IMR-90 (cell line): ENCODE results near the gene OLFM4. TPM values are rescaled to one million over a fixed set of nuclear protein-coding genes. Genes with fewer than 3 reads are reported as not detected.

Experiments used
- ATAC-seq: fragments of 200-7000 bp; cut with Tn5 transposase; 2 replicates; pipeline ENCODE4 v1.9.1; 2020; ENCODE audit warnings: low read depth, mild to moderate bottlenecking, moderate library complexity
- BruUV-seq: library from RNA; stranded (reverse); fragments of 400-500 nt; replicated peaks from 2 replicates; lab custom pipeline; 2021; lab: Mats Ljungman, UMichigan
- CTCF ChIA-PET: fragments of 300-600 bp; formaldehyde crosslinking; extraction: SDS; loops from one replicate; lab custom pipeline; 2021; ENCODE audit warnings: antibody characterized with exemption; lab: Yijun Ruan, JAX
- POLR2A ChIA-PET: fragments of 300-600 bp; sonication (Branson Sonifier 250); formaldehyde crosslinking; loops from one replicate; lab custom pipeline; 2022; ENCODE audit warnings: antibody characterized with exemption; ENCODE audit not compliant: unreplicated experiment; lab: Charles Lee
- DNase-seq: peaks from one replicate; pipeline ENCODE4 v3.0.0; 2013
- H2AFZ ChIP-seq: replicated peaks from 2 replicates; pipeline ENCODE3; 2013; ENCODE audit warnings: low read length, mild to moderate bottlenecking; ENCODE audit not compliant: poor library complexity
- H2AK5ac ChIP-seq: 2 replicates; pipeline ENCODE4 v1.6.1; 2013; ENCODE audit warnings: low read depth, low read length, inconsistent platforms
- H2AK9ac ChIP-seq: replicated peaks from 2 replicates; pipeline ENCODE3; 2013; ENCODE audit warnings: mild to moderate bottlenecking, low read depth, low read length, moderate library complexity; ENCODE audit not compliant: poor library complexity
- H2BK120ac ChIP-seq: 2 replicates; pipeline ENCODE4 v1.6.1; 2013; ENCODE audit warnings: low read depth, low read length, inconsistent platforms
- H2BK15ac ChIP-seq: 3 replicates; pipeline ENCODE4 v1.6.1; 2013; ENCODE audit warnings: low read depth, low read length, inconsistent platforms
- H2BK20ac ChIP-seq: 2 replicates; pipeline ENCODE4 v1.6.1; 2013; ENCODE audit warnings: low read depth, mild to moderate bottlenecking, inconsistent platforms, low read length, moderate library complexity
- H2BK5ac ChIP-seq: 2 replicates; pipeline ENCODE4 v1.6.1; 2013; ENCODE audit warnings: mild to moderate bottlenecking, low read depth, low read length, inconsistent platforms; ENCODE audit not compliant: poor library complexity, severe bottlenecking
- H3K14ac ChIP-seq: replicated peaks from 2 replicates; pipeline ENCODE4 v1.6.1; 2013; ENCODE audit warnings: low read depth, low read length, inconsistent platforms
- H3K18ac ChIP-seq: 2 replicates; pipeline ENCODE4 v1.6.1; 2013; ENCODE audit warnings: low read depth, low read length, control low read depth
- H3K23ac ChIP-seq: 2 replicates; pipeline ENCODE4 v1.6.1; 2013; ENCODE audit warnings: low read depth, low read length, inconsistent platforms
- H3K27ac ChIP-seq: 2 replicates; pipeline ENCODE4 v1.5.1; 2013; ENCODE audit warnings: mild to moderate bottlenecking, control low read depth, low read length; ENCODE audit not compliant: insufficient read depth
- H3K27me3 ChIP-seq: 2 replicates; pipeline ENCODE4 v1.6.1; 2013; ENCODE audit warnings: low read length; ENCODE audit not compliant: control insufficient read depth, insufficient read depth
- H3K36me3 ChIP-seq: 2 replicates; pipeline ENCODE4 v1.6.1; 2013; ENCODE audit warnings: low read length, mixed read lengths; ENCODE audit not compliant: control insufficient read depth, insufficient read depth
- H3K4ac ChIP-seq: 2 replicates; pipeline ENCODE4 v1.6.1; 2013; ENCODE audit warnings: low read depth, low read length, inconsistent platforms
- H3K4me1 ChIP-seq: 2 replicates; pipeline ENCODE4 v1.6.1; 2013; ENCODE audit warnings: low read length, mixed read lengths; ENCODE audit not compliant: control insufficient read depth, insufficient read depth
- H3K4me2 ChIP-seq: 2 replicates; pipeline ENCODE4 v1.6.1; 2013; ENCODE audit warnings: low read depth, mild to moderate bottlenecking, control low read depth, low read length, moderate library complexity
- H3K4me3 ChIP-seq: 2 replicates; pipeline ENCODE4 v1.5.1; 2013; ENCODE audit warnings: low read depth, mild to moderate bottlenecking, control low read depth, low read length, moderate library complexity; ENCODE audit not compliant: insufficient read depth
- H3K56ac ChIP-seq: 2 replicates; pipeline ENCODE4 v1.6.1; 2013; ENCODE audit warnings: low read length, inconsistent platforms; ENCODE audit not compliant: insufficient read depth; ENCODE audit errors: extremely low read depth
- H3K79me1 ChIP-seq, 2 experiments: 2 replicates each; pipeline ENCODE4 v1.6.1; 2013; ENCODE audit warnings: low read length in 2 of 2, inconsistent platforms in 1 of 2, low read depth in 1 of 2
- H3K9ac ChIP-seq: 2 replicates; pipeline ENCODE4 v1.6.1; 2013; ENCODE audit warnings: low read depth, low read length, control low read depth
- H3K9me1 ChIP-seq: 2 replicates; pipeline ENCODE4 v1.6.1; 2013; ENCODE audit warnings: low read length, inconsistent platforms; ENCODE audit not compliant: insufficient read depth
- H3K9me3 ChIP-seq: 2 replicates; pipeline ENCODE4 v1.6.1; 2013; ENCODE audit warnings: low read length; ENCODE audit not compliant: control insufficient read depth, insufficient read depth
- H4K20me1 ChIP-seq: 2 replicates; pipeline ENCODE4 v1.6.1; 2013; ENCODE audit warnings: low read length, inconsistent platforms; ENCODE audit not compliant: insufficient read depth
- H4K5ac ChIP-seq: 2 replicates; pipeline ENCODE4 v1.6.1; 2013; ENCODE audit warnings: mild to moderate bottlenecking, low read depth, low read length, control low read depth
- H4K8ac ChIP-seq, 2 experiments: 2 replicates each; pipeline ENCODE4 v1.6.1; 2013; ENCODE audit warnings: low read depth in 2 of 2, low read length in 2 of 2, control low read depth in 1 of 2, inconsistent platforms in 1 of 2
- H4K91ac ChIP-seq: 2 replicates; pipeline ENCODE4 v1.6.1; 2013; ENCODE audit warnings: low read depth, low read length, inconsistent platforms; ENCODE audit not compliant: insufficient read depth
- CEBPB ChIP-seq: IDR thresholded peaks from 2 replicates; pipeline ENCODE4 v1.6.1; 2012; ENCODE audit warnings: low read depth, low read length, improper control_type of control experiment
- CHD1 ChIP-seq: IDR thresholded peaks from 2 replicates; pipeline ENCODE4 v1.6.1; 2012; ENCODE audit warnings: low read depth, low read length, improper control_type of control experiment
- CTCF ChIP-seq: conservative IDR thresholded peaks from 2 replicates; pipeline ENCODE4 v1.5.1; 2012; ENCODE audit warnings: mild to moderate bottlenecking, low read depth, low read length, improper control_type of control experiment
- FOS ChIP-seq: fragments of 150-350 bp; IDR thresholded peaks from 2 replicates; pipeline ENCODE4 v1.6.1; 2016; ENCODE audit warnings: low read depth, low read length
- MAFK ChIP-seq: IDR thresholded peaks from 2 replicates; pipeline ENCODE4 v1.6.1; 2012; ENCODE audit warnings: low read depth, low read length, improper control_type of control experiment
- MAZ ChIP-seq: IDR thresholded peaks from 2 replicates; pipeline ENCODE4 v1.6.1; 2012; ENCODE audit warnings: low read depth, mild to moderate bottlenecking, low read length, improper control_type of control experiment, moderate library complexity, borderline replicate concordance
- MXI1 ChIP-seq: IDR thresholded peaks from 2 replicates; pipeline ENCODE4 v1.6.1; 2012; ENCODE audit warnings: low read depth, mild to moderate bottlenecking, low read length, moderate library complexity, borderline replicate concordance
- NFE2L2 ChIP-seq: fragments of 150-350 bp; IDR thresholded peaks from 2 replicates; pipeline ENCODE4 v1.6.1; 2016; ENCODE audit warnings: low read depth, mild to moderate bottlenecking, low read length
- POLR2A ChIP-seq: IDR thresholded peaks from 2 replicates; pipeline ENCODE4 v1.6.1; 2012; ENCODE audit warnings: mild to moderate bottlenecking, low read depth, low read length
- RCOR1 ChIP-seq: IDR thresholded peaks from 2 replicates; pipeline ENCODE4 v1.6.1; 2012; ENCODE audit warnings: mild to moderate bottlenecking, low read length, improper control_type of control experiment; ENCODE audit not compliant: insufficient replicate concordance
- RFX5 ChIP-seq: IDR thresholded peaks from 2 replicates; pipeline ENCODE4 v1.8.0; 2012; ENCODE audit warnings: low read depth, mild to moderate bottlenecking, low read length, moderate library complexity
- SMC3 ChIP-seq: fragments of 150-350 bp; IDR thresholded peaks from 2 replicates; pipeline ENCODE4 v1.6.1; 2016; ENCODE audit warnings: low read depth, mild to moderate bottlenecking, antibody characterized with exemption, low read length, moderate library complexity
- USF2 ChIP-seq: fragments of 150-350 bp; IDR thresholded peaks from 2 replicates; pipeline ENCODE4 v1.6.1; 2017; ENCODE audit warnings: mild to moderate bottlenecking, antibody characterized with exemption, low read length, low read depth
- WGBS, 2 experiments: methylation state at CpG; one replicate each; pipeline versions ENCODE4 v1.1.5 to v1.1.7; 2013; ENCODE audit warnings: missing lambda C conversion rate in 2 of 2; ENCODE audit not compliant: insufficient read length in 1 of 2; ENCODE audit errors: extremely low coverage in 2 of 2; 5-methylcytosine and 5-hydroxymethylcytosine counted together
- dilution Hi-C: fragments of 300-500 bp; cut with HindIII; formaldehyde crosslinking; loops from one replicate; pipeline ENCODE4 v1.14.3; 2018; ENCODE audit warnings: low sequenced_read_pairs; ENCODE audit not compliant: unreplicated experiment
- in situ Hi-C: fragments of 300-500 bp; cut with MboI; formaldehyde crosslinking; loops from 3 replicates; pipeline ENCODE4 v1.14.3; 2019; ENCODE audit warnings: low sequenced_read_pairs, inconsistent platforms, mixed read lengths
- intact Hi-C: fragments of 100-400 bp; cut with micrococcal nuclease; formaldehyde crosslinking; loops from 2 replicates; pipeline ENCODE4 v1.10.0; 2022
- polyA plus RNA-seq, 3 experiments: library from polyadenylated mRNA; depleted of rRNA; stranded (reverse); fragments of >200 nt; gene quantifications; 2 replicates each; pipeline ENCODE4 v1.2.3, GENCODE V29; 2012; ENCODE audit warnings: low replicate concordance in 1 of 3
- total RNA-seq: library from RNA; depleted of rRNA; stranded (reverse); fragments of >200 nt; gene quantifications from 2 replicates; pipeline ENCODE4 v1.2.3, GENCODE V29; 2012

The OLFM4 gene
- total and polyA plus RNA-seq, 2 of the 4 experiments (the other 2 are of a cell fraction): not detected

GRCh38 chr13:53090461-53090860, 61.8 kb downstream of the OLFM4 start:
- H2AK9ac ChIP-seq: no peak overlapping the region
- no CpG with 5 or more reads among the region's 3 CpGs for WGBS, 2 experiments
- no peaks in the 10 kb centered on the region for H3K9me1 ChIP-seq
- H2BK15ac ChIP-seq: no peak overlapping the region
- H2BK20ac ChIP-seq: no peak overlapping the region
- H2AK5ac ChIP-seq: no peak overlapping the region
- H3K9me3 ChIP-seq: peaks cover 2% of the 10 kb centered on the region
- H2BK5ac ChIP-seq: no peak overlapping the region
- DNase-seq: no peak
- H3K9ac ChIP-seq: no peak overlapping the region
- no peak overlapping the region for H4K8ac ChIP-seq
- dilution Hi-C loops (no loop called here), intact Hi-C loops (no loop called here), in situ Hi-C loops (no loop called here)
- no TSS peak for BruUV-seq
- no peaks in the 10 kb centered on the region for H3K4me1 ChIP-seq
- no peak overlapping the region for H3K18ac ChIP-seq
- H3K56ac ChIP-seq: no peak overlapping the region
- H3K23ac ChIP-seq: no peak overlapping the region
- no peak for ATAC-seq
- no peak overlapping the region for H4K5ac ChIP-seq
- POLR2A ChIA-PET: no interaction called here
- no peak overlapping the region for H3K4ac ChIP-seq
- H3K14ac ChIP-seq: no peak overlapping the region
- no peak overlapping the region for H3K27ac ChIP-seq
- H4K91ac ChIP-seq: no peak overlapping the region
- CTCF ChIA-PET: no interaction called here
- no peaks in the 10 kb centered on the region for H3K27me3 ChIP-seq
- no peak overlapping the region for H3K4me2 ChIP-seq
- no peak overlapping the region for H2BK120ac ChIP-seq
- H3K4me3 ChIP-seq: no peak overlapping the region
- no peaks in the 10 kb centered on the region for H3K36me3 ChIP-seq
- H3K79me1 ChIP-seq: no peaks in the 10 kb centered on the region
- no peak overlapping the region for H2AFZ ChIP-seq
- TF ChIP-seq MAFK (no peak), USF2 (no peak), NFE2L2 (no peak), CEBPB (no peak), MXI1 (no peak), CHD1 (no peak), RFX5 (no peak), POLR2A (no peak), FOS (no peak), MAZ (no peak), SMC3 (no peak), CTCF (no peak), RCOR1 (no peak)
- H4K20me1 ChIP-seq: no peaks in the 10 kb centered on the region
